Stimulated activated CD4-positive, alpha-beta T cell treated with anti-CD3 and anti-CD28 coated beads, Interleukin-4, amount 100 ng/mL, for 1 hour (primary cell): ENCODE results near the gene MAP4K4.
"Not testable (repeated sequence)": the region's sequence is repeated elsewhere in the genome, so short reads cannot be mapped to it uniquely, and the experiment has no call there.

Experiments used
- DNase-seq: peaks from one replicate; pipeline ENCODE4 v3.0.0-alpha.2; 2020

The MAP4K4 gene

GRCh38 chr2:101771227-101771902 is 73.9 kb downstream of the MAP4K4 start:
- no peak for DNase-seq

- no peak for DNase-seq
Observed at GRCh38 chr2:101771910-101772321, 74.4 kb downstream of the MAP4K4 start.

GRCh38 chr2:101773137-101773536 is 75.6 kb downstream of the MAP4K4 start:
- no peak for DNase-seq

GRCh38 chr2:101773961-101774360 is 76.5 kb downstream of the MAP4K4 start:
- DNase-seq = not testable (repeated sequence)

- DNase-seq = no peak
Observed at GRCh38 chr2:101775092-101775491, 77.6 kb downstream of the MAP4K4 start.

- DNase-seq = no peak
Observed at GRCh38 chr2:101775636-101776035, 78.1 kb downstream of the MAP4K4 start.

GRCh38 chr2:101776172-101777043 is 78.9 kb downstream of the MAP4K4 start:
- no peak for DNase-seq

- DNase-seq = no peak
Observed at GRCh38 chr2:101777337-101777736, 79.8 kb downstream of the MAP4K4 start.

GRCh38 chr2:101778102-101778501 is 80.6 kb downstream of the MAP4K4 start:
- no peak for DNase-seq

- DNase-seq = no peak
Observed at GRCh38 chr2:101779190-101779589, 81.7 kb downstream of the MAP4K4 start.

- no peak for DNase-seq
Observed at GRCh38 chr2:101779656-101780055, 82.1 kb downstream of the MAP4K4 start.

- no peak for DNase-seq
Observed at GRCh38 chr2:101781326-101781725, 83.8 kb downstream of the MAP4K4 start.

GRCh38 chr2:101781791-101782426 is 84.4 kb downstream of the MAP4K4 start:
- DNase-seq = no peak

- DNase-seq = no peak
Observed at GRCh38 chr2:101782427-101782792, 84.9 kb downstream of the MAP4K4 start.

GRCh38 chr2:101787097-101787496 is 89.6 kb downstream of the MAP4K4 start:
- no peak for DNase-seq

GRCh38 chr2:101788565-101788964 is 91.1 kb downstream of the MAP4K4 start:
- DNase-seq = no peak

GRCh38 chr2:101788995-101789970 is 91.8 kb downstream of the MAP4K4 start:
- DNase-seq = no peak

- no peak for DNase-seq
Observed at GRCh38 chr2:101790416-101790815, 92.9 kb downstream of the MAP4K4 start.

- no peak for DNase-seq
Observed at GRCh38 chr2:101790857-101791256, 93.3 kb downstream of the MAP4K4 start.

GRCh38 chr2:101792208-101792607 is 94.7 kb downstream of the MAP4K4 start:
- DNase-seq = no peak

- DNase-seq = no peak
Observed at GRCh38 chr2:101793277-101793969, 95.9 kb downstream of the MAP4K4 start.

- no peak for DNase-seq
Observed at GRCh38 chr2:101794141-101794540, 96.6 kb downstream of the MAP4K4 start.
